Vagina (tissue), 2 donors: ENCODE measurements around the gene POLR1B. TPM values are rescaled to one million over a fixed set of nuclear protein-coding genes. Genes with fewer than 3 reads are reported as not detected.

Experiments used
- DNase-seq, 2 donors: peaks; one replicate each; pipeline ENCODE4 v3.0.0-alpha.2; 2017; ENCODE audit errors: extremely low spot score in 2 of 2
- H3K27ac ChIP-seq: fragments of 200-600 bp; sonication (generic); one replicate; pipeline ENCODE4 v1.5.1; 2019
- H3K27me3 ChIP-seq: fragments of 200-600 bp; sonication (generic); one replicate; pipeline ENCODE4 v1.5.1; 2019
- H3K36me3 ChIP-seq, 2 donors: fragments of 200-600 bp; sonication (generic); one replicate each; pipeline ENCODE4 v1.5.1; 2017 to 2019
- H3K4me1 ChIP-seq: fragments of 200-600 bp; sonication (generic); one replicate; pipeline ENCODE4 v1.5.1; 2019
- H3K4me3 ChIP-seq, 2 donors: fragments of 200-600 bp; sonication (generic); 1 replicate in 1 of 2; 2 replicates in 1 of 2; pipeline ENCODE4 v1.5.1; 2016 to 2019
- H3K9me3 ChIP-seq: fragments of 200-600 bp; sonication (generic); one replicate; pipeline ENCODE4 v1.5.1; 2019
- POLR2A ChIP-seq, 2 donors: fragments of 450-650 bp; IDR thresholded peaks; one replicate each; pipeline ENCODE4 v1.6.1; 2017; ENCODE audit warnings: antibody characterized with exemption in 2 of 2, mild to moderate bottlenecking in 2 of 2, moderate library complexity in 2 of 2
- POLR2AphosphoS5 ChIP-seq, 2 donors: sonication (generic); formaldehyde crosslinking; IDR thresholded peaks; one replicate each; pipeline ENCODE4 v1.9.0; 2017; ENCODE audit warnings: antibody characterized with exemption in 2 of 2, mild to moderate bottlenecking in 2 of 2, low read depth in 1 of 2; ENCODE audit not compliant: insufficient read depth in 1 of 2
- intact Hi-C: fragments of 100-400 bp; cut with DNase I; formaldehyde crosslinking; loops from one replicate; pipeline ENCODE4 v1.15.1; 2023
- small RNA-seq: library from RNA; depleted of rRNA; stranded (forward); fragments of <200 nt; gene quantifications from one replicate; pipeline ENCODE3, GENCODE V24; 2016
- total RNA-seq: library from RNA; depleted of rRNA; stranded (reverse); fragments of >200 nt; gene quantifications from one replicate; pipeline ENCODE4 v1.2.3, GENCODE V29; 2016
- TF ChIP-seq, protein P1 (sequence below), 3 experiments: fragments of 450-650 bp in 2 of 3; fragments of 200-600 bp in 1 of 3; sonication (generic) in 1 of 3; IDR thresholded peaks; one replicate each; pipeline ENCODE4 v1.5.1; 2017 to 2019; ENCODE audit warnings: antibody characterized with exemption in 3 of 3, mild to moderate bottlenecking in 2 of 3, moderate library complexity in 2 of 3

The POLR1B gene
- total RNA-seq, 1 donor from 2014 or later: 13.3 TPM

- Histone ChIP-seq H3K9me3 (no peaks in the 10 kb centered on the region), H3K27ac (no peak overlapping the region), H3K4me1 (peaks cover 14% of the 10 kb centered on the region), H3K36me3 (no peaks in the 10 kb centered on the region), H3K27me3 (no peaks in the 10 kb centered on the region), H3K4me3 (no peak overlapping the region)
- no peak for DNase-seq
- intact Hi-C loops: loop anchor here (10.0 kb wide), 1 partner anchor 102 kb away; the partner anchor contains the start of gene NT5DC4
- TF ChIP-seq POLR2A (IDR thresholded peaks at IDR 0.05) (no peak), POLR2AphosphoS5 (IDR thresholded peaks at IDR 0.05; ENCODE audit: insufficient read depth in 1 of 2, low read depth in 1 of 2) (peak in 1 of 2 donors; percentile 26)
- TF ChIP-seq, protein P1, sequence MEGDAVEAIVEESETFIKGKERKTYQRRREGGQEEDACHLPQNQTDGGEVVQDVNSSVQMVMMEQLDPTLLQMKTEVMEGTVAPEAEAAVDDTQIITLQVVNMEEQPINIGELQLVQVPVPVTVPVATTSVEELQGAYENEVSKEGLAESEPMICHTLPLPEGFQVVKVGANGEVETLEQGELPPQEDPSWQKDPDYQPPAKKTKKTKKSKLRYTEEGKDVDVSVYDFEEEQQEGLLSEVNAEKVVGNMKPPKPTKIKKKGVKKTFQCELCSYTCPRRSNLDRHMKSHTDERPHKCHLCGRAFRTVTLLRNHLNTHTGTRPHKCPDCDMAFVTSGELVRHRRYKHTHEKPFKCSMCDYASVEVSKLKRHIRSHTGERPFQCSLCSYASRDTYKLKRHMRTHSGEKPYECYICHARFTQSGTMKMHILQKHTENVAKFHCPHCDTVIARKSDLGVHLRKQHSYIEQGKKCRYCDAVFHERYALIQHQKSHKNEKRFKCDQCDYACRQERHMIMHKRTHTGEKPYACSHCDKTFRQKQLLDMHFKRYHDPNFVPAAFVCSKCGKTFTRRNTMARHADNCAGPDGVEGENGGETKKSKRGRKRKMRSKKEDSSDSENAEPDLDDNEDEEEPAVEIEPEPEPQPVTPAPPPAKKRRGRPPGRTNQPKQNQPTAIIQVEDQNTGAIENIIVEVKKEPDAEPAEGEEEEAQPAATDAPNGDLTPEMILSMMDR (IDR thresholded peaks at IDR 0.05): no peak
Measured at GRCh38 chr2:112622528-112622849, 80.2 kb downstream of the POLR1B start.

DNA sequence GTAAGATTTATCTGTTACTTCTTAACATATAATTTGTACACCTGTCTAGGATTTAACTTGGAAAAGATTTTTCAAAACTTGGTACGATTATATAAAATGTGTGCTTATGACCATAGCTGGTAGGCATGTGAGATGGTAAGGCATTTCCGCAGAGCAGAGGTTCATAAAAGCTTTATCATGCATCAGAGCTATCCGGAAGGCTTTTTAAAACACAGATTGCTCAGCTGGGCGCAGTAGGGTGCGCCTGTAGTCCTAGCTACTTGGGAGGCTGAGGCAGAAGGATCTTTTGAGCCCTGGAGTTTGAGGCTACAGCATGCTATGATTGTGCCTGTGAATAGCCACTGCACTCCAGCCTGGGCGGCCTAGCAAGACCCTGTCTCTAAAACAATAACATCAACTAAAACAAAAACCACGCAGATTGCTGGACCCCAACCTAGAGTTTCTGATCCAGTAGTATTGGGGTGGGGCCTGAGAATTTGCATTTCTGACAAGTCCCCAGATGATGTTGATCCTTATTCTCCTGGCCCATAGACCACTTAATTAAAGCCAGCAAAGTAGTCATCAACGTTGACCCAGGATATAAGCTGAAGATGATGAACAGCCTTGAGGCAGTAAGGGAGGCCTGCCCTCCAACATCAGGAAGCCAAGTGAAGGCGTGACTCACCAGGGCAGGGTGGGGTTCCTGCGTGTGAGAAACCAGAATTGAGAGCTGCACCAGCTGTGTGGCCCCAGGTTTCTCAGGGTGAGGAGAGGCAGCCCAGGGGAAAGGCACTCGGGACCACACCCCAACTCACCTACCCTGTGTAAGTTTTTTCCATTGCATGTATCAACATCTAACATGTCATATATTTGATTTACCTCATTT is 81.9 kb downstream of the POLR1B start:
- H3K27ac ChIP-seq: no peak overlapping the region
- H3K36me3 ChIP-seq: no peaks in the 10 kb centered on the region
- no peak for DNase-seq
- TF ChIP-seq, protein P1 (IDR thresholded peaks at IDR 0.05): no peak
- peak in 1 of 2 donors; percentile 35 for TF ChIP-seq POLR2AphosphoS5 (IDR thresholded peaks at IDR 0.05; ENCODE audit: insufficient read depth in 1 of 2, low read depth in 1 of 2)
- TF ChIP-seq POLR2A (IDR thresholded peaks at IDR 0.05): no peak
- intact Hi-C loops: loop anchor here (10.0 kb wide), 1 partner anchor 101 kb away; the partner anchor contains the start of gene NT5DC4
- H3K4me3 ChIP-seq: no peak overlapping the region
- no peaks in the 10 kb centered on the region for H3K27me3 ChIP-seq
- H3K9me3 ChIP-seq: no peaks in the 10 kb centered on the region
- peaks cover 20% of the 10 kb centered on the region for H3K4me1 ChIP-seq

DNA sequence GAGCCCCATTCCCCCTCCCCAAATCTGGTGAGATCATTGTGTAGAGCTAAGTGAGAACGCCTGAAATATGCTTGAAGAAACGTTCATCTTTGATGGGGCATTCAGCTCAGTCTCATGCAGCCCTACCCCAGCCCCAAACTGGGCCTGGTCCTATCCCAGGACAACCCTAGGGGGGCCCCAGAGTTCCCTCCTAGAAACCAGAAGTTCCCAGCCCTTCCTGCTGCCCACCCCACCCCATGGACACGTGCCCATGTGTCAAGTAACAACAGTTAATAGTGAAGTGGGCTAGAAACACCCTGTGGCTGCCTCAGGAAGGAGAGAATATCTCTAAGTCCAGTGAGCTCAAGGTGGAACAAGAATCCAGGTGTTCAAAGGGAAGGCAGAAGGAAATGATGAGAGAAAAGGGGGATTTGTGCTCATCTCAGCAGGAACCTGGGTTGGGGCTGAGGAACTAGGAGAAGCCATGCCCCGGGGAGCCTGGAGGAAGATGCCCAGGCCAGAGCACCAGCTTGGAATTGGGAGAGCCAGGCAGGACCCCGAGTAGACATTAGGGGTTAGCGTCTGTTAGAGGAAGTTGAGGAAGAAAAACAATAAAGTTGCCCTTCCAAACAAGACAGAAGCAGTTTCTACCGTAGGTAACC is 83.3 kb downstream of the POLR1B start:
- TF ChIP-seq, protein P1 (IDR thresholded peaks at IDR 0.05): no peak
- TF ChIP-seq POLR2A (IDR thresholded peaks at IDR 0.05) (no peak), POLR2AphosphoS5 (IDR thresholded peaks at IDR 0.05; ENCODE audit: insufficient read depth in 1 of 2, low read depth in 1 of 2) (no peak)
- intact Hi-C loops: loop anchor here (10.0 kb wide), 1 partner anchor 99 kb away; the partner anchor contains the start of gene NT5DC4
- Histone ChIP-seq H3K4me3 (no peak overlapping the region), H3K27ac (no peak overlapping the region), H3K36me3 (no peaks in the 10 kb centered on the region), H3K9me3 (no peaks in the 10 kb centered on the region), H3K27me3 (no peaks in the 10 kb centered on the region), H3K4me1 (peaks cover 20% of the 10 kb centered on the region)
- no peak for DNase-seq

DNA sequence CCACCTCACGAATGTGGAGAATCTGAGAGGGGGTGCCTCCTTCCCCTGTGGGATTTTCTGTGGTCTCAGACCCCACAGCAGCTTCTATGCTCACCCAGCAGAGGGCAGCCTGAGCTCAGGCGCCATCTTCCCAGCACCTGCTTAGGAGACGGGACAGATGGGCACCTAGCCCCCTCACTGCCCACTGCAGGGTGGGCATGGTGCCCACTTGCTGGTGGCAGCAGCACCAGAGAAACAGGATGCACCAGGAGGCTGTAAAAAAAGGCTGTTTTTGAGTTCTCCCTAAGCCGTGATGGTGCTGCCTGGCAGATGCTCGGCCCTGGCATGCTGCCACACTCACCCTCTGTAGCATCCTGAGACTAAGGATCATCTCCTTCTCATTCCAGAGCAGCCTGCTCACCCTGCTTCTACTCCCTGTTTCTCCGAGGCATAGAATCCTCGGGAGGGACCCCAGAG is 84.4 kb downstream of the POLR1B start:
- no peaks in the 10 kb centered on the region for H3K36me3 ChIP-seq
- H3K4me1 ChIP-seq: peaks cover 20% of the 10 kb centered on the region
- peak overlapping the region in 1 of 2 donors; percentile 27 for H3K4me3 ChIP-seq
- no peak for DNase-seq
- H3K27ac ChIP-seq: peak overlapping the region; percentile 46
- H3K27me3 ChIP-seq: no peaks in the 10 kb centered on the region
- intact Hi-C loops: loop anchor here (10.0 kb wide), 1 partner anchor 98 kb away; the partner anchor contains the start of gene NT5DC4
- H3K9me3 ChIP-seq: no peaks in the 10 kb centered on the region
- no peak for TF ChIP-seq POLR2A (IDR thresholded peaks at IDR 0.05)
- TF ChIP-seq, protein P1 (IDR thresholded peaks at IDR 0.05): peak; percentile 25 to 93 (median 72)
- TF ChIP-seq POLR2AphosphoS5 (IDR thresholded peaks at IDR 0.05; ENCODE audit: insufficient read depth in 1 of 2, low read depth in 1 of 2): peak in 1 of 2 donors; percentile 62

Small RNA genes lying within 50 kb of the gene (small RNA-seq; reads per million reads assigned to genes)
- gene RF00019: not detected

Other genes starting within 250 kb of the POLR1B start
- gene RGPD8, start 108.8 kb upstream of the POLR1B start, total RNA-seq: 26.3 TPM
- 11.0 TPM for gene TTL, start 60.3 kb upstream of the POLR1B start, total RNA-seq
- 30.7 TPM for gene CHCHD5, start 42.1 kb downstream of the POLR1B start, total RNA-seq
- 36.6 TPM for gene SLC20A1, start 103.5 kb downstream of the POLR1B start, total RNA-seq
- not detected for gene NT5DC4, start 178.6 kb downstream of the POLR1B start, total RNA-seq
- gene CKAP2L, start 222.1 kb downstream of the POLR1B start, total RNA-seq: 1.2 TPM
- gene IL1A, start 242.0 kb downstream of the POLR1B start, total RNA-seq: 0.98 TPM